Progenitor cell of endocrine pancreas (in vitro differentiated cells): ENCODE data around the gene RNF151. TPM values are rescaled to one million over a fixed set of nuclear protein-coding genes. Genes with fewer than 3 reads are reported as not detected.

Experiments used
- DNase-seq: peaks from one replicate; pipeline ENCODE4 v3.0.0; 2021; ENCODE audit warnings: low spot score; ENCODE audit not compliant: unreplicated experiment
- H3K27ac Mint-ChIP-seq: 2 replicates; pipeline ENCODE4 v1.8.0; 2021; ENCODE audit warnings: mild to moderate bottlenecking, moderate library complexity, mixed read lengths
- H3K27me3 Mint-ChIP-seq: 2 replicates; pipeline ENCODE4 v1.8.0; 2021; ENCODE audit warnings: mixed read lengths
- H3K36me3 Mint-ChIP-seq: 2 replicates; pipeline ENCODE4 v1.8.0; 2022; ENCODE audit warnings: mixed read lengths; ENCODE audit not compliant: insufficient read depth
- H3K4me1 Mint-ChIP-seq: 2 replicates; pipeline ENCODE4 v1.8.0; 2021; ENCODE audit warnings: low read depth, mixed read lengths
- H3K4me3 Mint-ChIP-seq: 2 replicates; pipeline ENCODE4 v1.8.0; 2021; ENCODE audit warnings: low read depth, mild to moderate bottlenecking, moderate library complexity, mixed read lengths
- H3K9me3 Mint-ChIP-seq: 2 replicates; pipeline ENCODE4 v1.8.0; 2021; ENCODE audit warnings: low read depth, mixed read lengths
- total RNA-seq: library from RNA; stranded (reverse); gene quantifications from 2 replicates; pipeline ENCODE4 v1.2.1, GENCODE V29; 2021
- TF ChIP-seq, protein P1 (sequence below): fragments of 200-600 bp; sonication (generic); IDR thresholded peaks from one replicate; pipeline ENCODE4 v1.5.0; 2021; ENCODE audit warnings: antibody characterized with exemption, mild to moderate bottlenecking; ENCODE audit not compliant: unreplicated experiment

Gene RNF151
- total RNA-seq, 1 donor from 2014 or later, result not detected

DNA sequence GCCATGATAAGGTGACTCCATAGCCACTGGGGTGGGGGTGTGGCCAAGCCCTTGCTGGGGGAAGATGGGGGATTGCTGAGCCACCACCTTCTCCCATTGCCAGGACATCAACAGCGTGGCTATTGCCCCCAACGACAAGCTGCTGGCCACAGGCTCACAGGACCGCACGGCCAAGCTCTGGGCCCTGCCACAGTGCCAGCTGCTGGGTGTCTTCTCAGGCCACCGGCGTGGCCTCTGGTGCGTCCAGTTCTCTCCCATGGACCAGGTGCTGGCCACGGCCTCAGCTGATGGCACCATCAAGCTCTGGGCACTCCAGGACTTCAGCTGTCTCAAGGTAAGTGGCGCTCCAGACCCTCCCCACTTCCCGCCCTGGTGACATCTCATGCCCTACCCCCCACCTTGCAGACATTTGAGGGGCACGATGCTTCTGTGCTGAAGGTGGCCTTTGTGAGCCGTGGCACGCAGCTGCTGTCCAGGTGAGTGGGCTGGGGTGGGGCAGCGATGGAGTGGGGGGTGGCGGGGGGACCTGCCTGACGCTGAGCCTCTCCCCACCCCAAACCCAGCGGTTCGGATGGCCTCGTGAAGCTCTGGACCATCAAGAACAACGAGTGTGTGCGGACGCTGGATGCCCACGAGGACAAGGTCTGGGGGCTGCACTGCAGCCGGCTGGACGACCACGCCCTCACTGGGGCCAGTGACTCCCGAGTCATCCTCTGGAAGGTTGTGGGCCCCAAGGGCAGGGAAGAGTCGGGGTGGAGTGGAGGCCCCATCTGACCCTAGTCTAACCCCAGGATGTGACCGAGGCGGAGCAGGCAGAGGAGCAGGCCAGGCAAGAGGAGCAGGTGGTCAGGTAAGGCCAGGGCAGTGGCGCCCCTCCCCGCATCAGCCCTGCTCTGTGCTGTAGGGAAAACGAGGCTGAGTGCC lies 10.6 kb downstream of the RNF151 start:
- Mint-ChIP-seq H3K4me3 (no peak overlapping the region), H3K9me3 (no peaks in the 10 kb centered on the region), H3K4me1 (peaks cover 6% of the 10 kb centered on the region), H3K27ac (no peak overlapping the region), H3K36me3 (peaks cover 7% of the 10 kb centered on the region), H3K27me3 (peaks cover 29% of the 10 kb centered on the region)
- no peak for DNase-seq
- TF ChIP-seq, protein P1, sequence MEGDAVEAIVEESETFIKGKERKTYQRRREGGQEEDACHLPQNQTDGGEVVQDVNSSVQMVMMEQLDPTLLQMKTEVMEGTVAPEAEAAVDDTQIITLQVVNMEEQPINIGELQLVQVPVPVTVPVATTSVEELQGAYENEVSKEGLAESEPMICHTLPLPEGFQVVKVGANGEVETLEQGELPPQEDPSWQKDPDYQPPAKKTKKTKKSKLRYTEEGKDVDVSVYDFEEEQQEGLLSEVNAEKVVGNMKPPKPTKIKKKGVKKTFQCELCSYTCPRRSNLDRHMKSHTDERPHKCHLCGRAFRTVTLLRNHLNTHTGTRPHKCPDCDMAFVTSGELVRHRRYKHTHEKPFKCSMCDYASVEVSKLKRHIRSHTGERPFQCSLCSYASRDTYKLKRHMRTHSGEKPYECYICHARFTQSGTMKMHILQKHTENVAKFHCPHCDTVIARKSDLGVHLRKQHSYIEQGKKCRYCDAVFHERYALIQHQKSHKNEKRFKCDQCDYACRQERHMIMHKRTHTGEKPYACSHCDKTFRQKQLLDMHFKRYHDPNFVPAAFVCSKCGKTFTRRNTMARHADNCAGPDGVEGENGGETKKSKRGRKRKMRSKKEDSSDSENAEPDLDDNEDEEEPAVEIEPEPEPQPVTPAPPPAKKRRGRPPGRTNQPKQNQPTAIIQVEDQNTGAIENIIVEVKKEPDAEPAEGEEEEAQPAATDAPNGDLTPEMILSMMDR, result no peak

DNA sequence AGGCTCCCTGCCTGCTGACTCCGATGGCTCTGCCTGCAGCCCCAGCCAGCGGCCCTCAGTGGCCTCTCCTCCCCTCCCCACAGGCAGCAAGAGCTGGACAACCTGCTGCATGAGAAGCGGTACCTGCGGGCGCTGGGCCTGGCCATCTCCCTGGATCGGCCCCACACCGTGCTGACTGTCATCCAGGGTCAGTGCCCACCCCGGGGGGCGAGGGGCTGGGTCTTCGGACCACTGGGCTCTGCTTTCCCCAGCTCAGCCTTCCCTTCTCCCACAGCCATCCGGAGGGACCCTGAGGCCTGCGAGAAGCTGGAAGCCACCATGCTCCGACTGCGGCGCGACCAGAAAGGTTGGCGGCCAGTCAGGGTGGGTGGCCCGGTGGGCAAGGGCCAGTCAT lies 11.2 kb downstream of the RNF151 start:
- Mint-ChIP-seq H3K4me1 (peaks cover 2% of the 10 kb centered on the region), H3K9me3 (no peaks in the 10 kb centered on the region), H3K4me3 (no peak overlapping the region), H3K36me3 (peaks cover 7% of the 10 kb centered on the region), H3K27me3 (peaks cover 36% of the 10 kb centered on the region), H3K27ac (no peak overlapping the region)
- TF ChIP-seq, protein P1, result no peak
- no peak for DNase-seq

- no peak for DNase-seq
- peaks cover 40% of the 10 kb centered on the region for H3K27me3 Mint-ChIP-seq
- H3K36me3 Mint-ChIP-seq, result peaks cover 7% of the 10 kb centered on the region
- H3K4me3 Mint-ChIP-seq, result no peak overlapping the region
- H3K4me1 Mint-ChIP-seq, result peaks cover 5% of the 10 kb centered on the region
- H3K9me3 Mint-ChIP-seq, result no peaks in the 10 kb centered on the region
- no peak overlapping the region for H3K27ac Mint-ChIP-seq
- TF ChIP-seq, protein P1, result no peak
These were observed 11.9 kb downstream of the RNF151 start for GRCh38 chr16:1978476-1979120.

DNA sequence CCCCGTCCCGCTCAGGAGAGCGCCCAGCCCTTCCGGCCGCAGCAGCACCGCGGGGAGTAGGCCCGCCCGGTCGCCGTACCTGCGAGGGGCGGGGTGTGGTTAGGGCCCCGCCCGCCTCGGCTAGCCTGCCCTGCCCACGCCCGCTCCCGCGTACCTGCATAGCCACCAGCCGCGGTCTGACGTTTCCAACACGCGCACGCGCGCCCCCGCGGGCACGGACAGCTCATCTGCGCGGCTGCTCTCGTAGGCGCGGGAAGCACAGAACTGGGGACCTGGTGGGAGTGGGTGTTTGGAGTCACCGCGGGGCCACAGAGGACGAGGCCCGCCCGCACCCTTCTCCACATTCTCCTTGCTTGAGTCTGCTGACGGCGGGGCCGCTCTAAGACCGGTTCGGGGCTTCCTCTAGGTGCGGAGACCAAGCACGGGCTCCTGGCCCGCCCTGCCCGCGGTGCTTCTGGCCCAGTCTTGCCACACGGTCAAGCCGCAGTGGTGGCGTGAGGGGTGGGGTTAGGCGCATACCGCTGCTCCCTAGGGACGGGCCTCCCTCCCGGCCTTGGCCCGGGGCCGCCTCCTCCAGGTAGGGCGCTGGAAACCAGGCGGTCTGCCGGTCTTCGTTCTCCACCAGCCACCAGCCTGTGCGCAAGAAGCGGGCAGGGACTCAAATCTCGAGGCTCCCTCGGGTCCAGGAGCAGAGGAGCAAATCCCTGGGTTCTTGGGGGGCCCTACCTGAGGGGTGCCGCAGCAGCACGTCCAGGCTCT lies 12.8 kb downstream of the RNF151 start:
- DNase-seq, result no peak
- H3K27ac Mint-ChIP-seq, result no peak overlapping the region
- H3K9me3 Mint-ChIP-seq, result no peaks in the 10 kb centered on the region
- H3K27me3 Mint-ChIP-seq, result peaks cover 40% of the 10 kb centered on the region
- H3K36me3 Mint-ChIP-seq, result peaks cover 7% of the 10 kb centered on the region
- no peak overlapping the region for H3K4me3 Mint-ChIP-seq
- TF ChIP-seq, protein P1, result no peak
- H3K4me1 Mint-ChIP-seq, result peaks cover 5% of the 10 kb centered on the region
